HEK293 (cell line): ENCODE results near the gene FOXP3.

Experiments used
- CTCF ChIA-PET: fragments of 350-600 bp; formaldehyde crosslinking; extraction: SDS; loops from one replicate; lab custom pipeline; 2021; ENCODE audit warnings: antibody characterized with exemption; lab: Yijun Ruan, JAX
- POLR2A ChIA-PET: fragments of 300-600 bp; formaldehyde crosslinking; extraction: SDS; loops from one replicate; lab custom pipeline; 2020; ENCODE audit warnings: antibody characterized with exemption, inconsistent platforms; lab: Yijun Ruan, JAX
- H3K27ac ChIP-seq: fragments of 200-500 bp; sonication (Bioruptor generic); 2 replicates; pipeline ENCODE4 v1.5.1; 2014; ENCODE audit warnings: low read depth, low read length, control low read depth, inconsistent platforms; ENCODE audit errors: extremely low read depth
- H3K36me3 ChIP-seq, 2 experiments: fragments of 200-500 bp in 1 of 2; sonication (Bioruptor generic) in 1 of 2; 1 replicate in 1 of 2; 2 replicates in 1 of 2; pipeline ENCODE4 v1.5.1; 2014 to 2017; ENCODE audit warnings: inconsistent platforms in 2 of 2, low read length in 2 of 2; ENCODE audit not compliant: control insufficient read depth in 2 of 2, insufficient read depth in 1 of 2
- H3K4me1 ChIP-seq: fragments of 200-500 bp; sonication (Bioruptor generic); 2 replicates; pipeline ENCODE4 v1.5.1; 2014; ENCODE audit warnings: mild to moderate bottlenecking, low read length, inconsistent platforms; ENCODE audit not compliant: control insufficient read depth, insufficient read depth
- H3K4me3 ChIP-seq: 2 replicates; pipeline ENCODE4 v1.5.1; 2011; ENCODE audit warnings: low read depth, mild to moderate bottlenecking, control low read depth, low read length, moderate library complexity
- H3K9me3 ChIP-seq: fragments of 200-500 bp; sonication (Bioruptor generic); 2 replicates; pipeline ENCODE4 v1.5.1; 2014; ENCODE audit warnings: low read depth, low read length, inconsistent platforms; ENCODE audit not compliant: control insufficient read depth, insufficient read depth
- GLIS2 ChIP-seq: fragments of 450-650 bp; formaldehyde crosslinking; IDR thresholded peaks from 2 replicates; pipeline ENCODE4 v1.5.1; 2016; ENCODE audit warnings: missing biosample characterization, missing genetic modification characterization
- SCRT1 ChIP-seq: fragments of 450-650 bp; formaldehyde crosslinking; IDR thresholded peaks from 2 replicates; pipeline ENCODE4 v1.5.1; 2016; ENCODE audit warnings: missing biosample characterization, missing genetic modification characterization, borderline replicate concordance
- TRIM28 ChIP-seq: IDR thresholded peaks from 2 replicates; pipeline ENCODE4 v1.6.1; 2011; ENCODE audit warnings: low read length, control low read depth, borderline replicate concordance
- ZBTB48 ChIP-seq: fragments of 450-650 bp; formaldehyde crosslinking; IDR thresholded peaks from 2 replicates; pipeline ENCODE4 v1.5.1; 2016; ENCODE audit warnings: missing biosample characterization, missing genetic modification characterization
- ZEB2 ChIP-seq: fragments of 450-650 bp; formaldehyde crosslinking; IDR thresholded peaks from 2 replicates; pipeline ENCODE4 v1.5.1; 2016; ENCODE audit warnings: missing biosample characterization, missing genetic modification characterization
- ZFP37 ChIP-seq: fragments of 450-650 bp; formaldehyde crosslinking; IDR thresholded peaks from 2 replicates; pipeline ENCODE4 v1.5.1; 2016; ENCODE audit warnings: missing biosample characterization, missing genetic modification characterization
- ZNF112 ChIP-seq: fragments of 450-650 bp; formaldehyde crosslinking; IDR thresholded peaks from 2 replicates; pipeline ENCODE4 v1.5.0; 2017; ENCODE audit warnings: missing biosample characterization, missing genetic modification characterization
- ZNF157 ChIP-seq: fragments of 450-650 bp; formaldehyde crosslinking; IDR thresholded peaks from 2 replicates; pipeline ENCODE4 v1.5.1; 2016; ENCODE audit warnings: missing biosample characterization, missing genetic modification characterization
- ZNF16 ChIP-seq: fragments of 450-650 bp; formaldehyde crosslinking; IDR thresholded peaks from 2 replicates; pipeline ENCODE4 v1.5.1; 2016; ENCODE audit warnings: low read depth, missing biosample characterization, missing genetic modification characterization
- ZNF433 ChIP-seq: fragments of 450-650 bp; formaldehyde crosslinking; IDR thresholded peaks from 2 replicates; pipeline ENCODE4 v1.5.1; 2016; ENCODE audit warnings: missing biosample characterization, missing genetic modification characterization, low read depth
- ZNF449 ChIP-seq: fragments of 450-650 bp; formaldehyde crosslinking; IDR thresholded peaks from 2 replicates; pipeline ENCODE4 v1.5.1; 2017; ENCODE audit warnings: missing biosample characterization, mild to moderate bottlenecking, missing genetic modification characterization, moderate library complexity
- ZNF513 ChIP-seq: fragments of 450-650 bp; IDR thresholded peaks from 2 replicates; pipeline ENCODE4 v1.5.1; 2018; ENCODE audit warnings: missing biosample characterization, missing genetic modification characterization
- ZNF548 ChIP-seq: fragments of 450-650 bp; formaldehyde crosslinking; IDR thresholded peaks from 2 replicates; pipeline ENCODE4 v1.5.1; 2016; ENCODE audit warnings: missing biosample characterization, missing genetic modification characterization
- ZNF654 ChIP-seq: fragments of 450-650 bp; formaldehyde crosslinking; IDR thresholded peaks from 2 replicates; pipeline ENCODE4 v1.5.1; 2016; ENCODE audit warnings: low read depth, missing biosample characterization, missing genetic modification characterization
- ZNF692 ChIP-seq: fragments of 450-650 bp; formaldehyde crosslinking; IDR thresholded peaks from 2 replicates; pipeline ENCODE4 v1.5.1; 2016; ENCODE audit warnings: missing biosample characterization, missing genetic modification characterization
- ZNF776 ChIP-seq: fragments of 450-650 bp; formaldehyde crosslinking; IDR thresholded peaks from 2 replicates; pipeline ENCODE4 v1.5.0; 2017; ENCODE audit warnings: missing biosample characterization, missing genetic modification characterization, borderline replicate concordance
- ZNF785 ChIP-seq: fragments of 450-650 bp; formaldehyde crosslinking; IDR thresholded peaks from 2 replicates; pipeline ENCODE4 v1.5.1; 2016; ENCODE audit warnings: missing biosample characterization, missing genetic modification characterization
- ZSCAN16 ChIP-seq: fragments of 450-650 bp; formaldehyde crosslinking; IDR thresholded peaks from 2 replicates; pipeline ENCODE4 v1.5.1; 2016; ENCODE audit warnings: missing biosample characterization, missing genetic modification characterization
- ZSCAN23 ChIP-seq: fragments of 450-650 bp; formaldehyde crosslinking; IDR thresholded peaks from 2 replicates; pipeline ENCODE4 v1.5.1; 2016; ENCODE audit warnings: missing biosample characterization, missing genetic modification characterization
- ZSCAN30 ChIP-seq: fragments of 450-650 bp; IDR thresholded peaks from 2 replicates; pipeline ENCODE4 v1.5.1; 2018; ENCODE audit warnings: missing biosample characterization, mild to moderate bottlenecking, missing genetic modification characterization, moderate library complexity
- TF ChIP-seq, protein P1 (sequence below): fragments of 450-650 bp; formaldehyde crosslinking; IDR thresholded peaks from 2 replicates; pipeline ENCODE4 v1.5.1; 2016; ENCODE audit warnings: missing biosample characterization, missing genetic modification characterization
- TF ChIP-seq, protein P2 (sequence below): fragments of 450-650 bp; formaldehyde crosslinking; IDR thresholded peaks from 2 replicates; pipeline ENCODE4 v1.5.1; 2016; ENCODE audit warnings: missing biosample characterization, missing genetic modification characterization

Gene FOXP3

GRCh38 chrX:49225858-49226257 lies 38.7 kb downstream of the FOXP3 start:
- Histone ChIP-seq H3K4me1 (no peaks in the 10 kb centered on the region), H3K9me3 (no peaks in the 10 kb centered on the region), H3K4me3 (no peak overlapping the region), H3K36me3 (no peaks in the 10 kb centered on the region), H3K27ac (no peak overlapping the region)
- POLR2A ChIA-PET: no interaction called here
- TF ChIP-seq ZBTB48 (no peak), ZNF157 (no peak), ZNF449 (tag by site-specific recombination) (no peak), SCRT1 (tag by site-specific recombination) (no peak), ZSCAN30 (tag by site-specific recombination) (no peak), GLIS2 (no peak), ZNF785 (tag by site-specific recombination) (no peak), ZNF654 (tag by site-specific recombination) (no peak), ZFP37 (tag by site-specific recombination) (no peak), ZNF776 (tag by site-specific recombination) (no peak), ZNF433 (tag by site-specific recombination) (no peak), ZSCAN16 (tag by site-specific recombination) (no peak), ZNF548 (tag by site-specific recombination) (no peak), ZNF692 (tag by site-specific recombination) (no peak), ZEB2 (tag by site-specific recombination) (no peak)
- TF ChIP-seq, protein P1, sequence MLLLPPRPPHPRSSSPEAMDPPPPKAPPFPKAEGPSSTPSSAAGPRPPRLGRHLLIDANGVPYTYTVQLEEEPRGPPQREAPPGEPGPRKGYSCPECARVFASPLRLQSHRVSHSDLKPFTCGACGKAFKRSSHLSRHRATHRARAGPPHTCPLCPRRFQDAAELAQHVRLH (tag by site-specific recombination): no peak
- TF ChIP-seq, protein P2, sequence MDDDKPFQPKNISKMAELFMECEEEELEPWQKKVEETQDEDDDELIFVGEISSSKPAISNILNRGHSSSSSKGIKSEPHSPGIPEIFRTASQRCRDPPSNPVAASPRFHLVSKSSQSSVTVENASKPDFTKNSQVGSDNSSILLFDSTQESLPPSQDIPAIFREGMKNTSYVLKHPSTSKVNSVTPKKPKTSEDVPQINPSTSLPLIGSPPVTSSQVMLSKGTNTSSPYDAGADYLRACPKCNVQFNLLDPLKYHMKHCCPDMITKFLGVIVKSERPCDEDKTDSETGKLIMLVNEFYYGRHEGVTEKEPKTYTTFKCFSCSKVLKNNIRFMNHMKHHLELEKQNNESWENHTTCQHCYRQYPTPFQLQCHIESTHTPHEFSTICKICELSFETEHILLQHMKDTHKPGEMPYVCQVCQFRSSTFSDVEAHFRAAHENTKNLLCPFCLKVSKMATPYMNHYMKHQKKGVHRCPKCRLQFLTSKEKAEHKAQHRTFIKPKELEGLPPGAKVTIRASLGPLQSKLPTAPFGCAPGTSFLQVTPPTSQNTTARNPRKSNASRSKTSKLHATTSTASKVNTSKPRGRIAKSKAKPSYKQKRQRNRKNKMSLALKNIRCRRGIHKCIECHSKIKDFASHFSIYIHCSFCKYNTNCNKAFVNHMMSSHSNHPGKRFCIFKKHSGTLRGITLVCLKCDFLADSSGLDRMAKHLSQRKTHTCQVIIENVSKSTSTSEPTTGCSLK (tag by site-specific recombination): no peak
- CTCF ChIA-PET: no interaction called here

- H3K4me3 ChIP-seq: no peak overlapping the region
- POLR2A ChIA-PET: no interaction called here
- CTCF ChIA-PET: no interaction called here
- no peaks in the 10 kb centered on the region for H3K9me3 ChIP-seq
- H3K27ac ChIP-seq: no peak overlapping the region
- no peaks in the 10 kb centered on the region for H3K4me1 ChIP-seq
- TF ChIP-seq ZNF112 (tag by site-specific recombination) (no peak), ZNF16 (tag by site-specific recombination) (no peak), ZSCAN23 (tag by site-specific recombination) (no peak), ZNF513 (tag by site-specific recombination) (no peak), TRIM28 (no peak)
- TF ChIP-seq, all 188 proteins: peak for 0
- H3K36me3 ChIP-seq: no peaks in the 10 kb centered on the region
Measured at GRCh38 chrX:49221868-49222267, 42.6 kb downstream of the FOXP3 start.
